Stimulated activated CD4-positive, alpha-beta T cell treated with anti-CD3 and anti-CD28 coated beads, Interleukin-1b, Interleukin-23, amount 100 ng/mL, for 1 hour (primary cell): ENCODE results near the gene VIPR1.

Experiments
- DNase-seq, 2 donors: peaks; one replicate each; pipeline ENCODE4 v3.0.0-alpha.2; 2020; ENCODE audit warnings: low read depth in 2 of 2

The VIPR1 gene

GRCh38 chr3:42510325-42510724 is 7.9 kb downstream of the VIPR1 start:
- no peak for DNase-seq

GRCh38 chr3:42511201-42511600 is 8.8 kb downstream of the VIPR1 start:
- no peak for DNase-seq

GRCh38 chr3:42511736-42512135 is 9.3 kb downstream of the VIPR1 start:
- DNase-seq: no peak

- no peak for DNase-seq
Measured at GRCh38 chr3:42513121-42513520, 10.7 kb downstream of the VIPR1 start.

GRCh38 chr3:42513521-42513920 is 11.1 kb downstream of the VIPR1 start:
- DNase-seq: no peak

- DNase-seq: no peak
Measured at GRCh38 chr3:42514876-42515275, 12.4 kb downstream of the VIPR1 start.

- no peak for DNase-seq
Measured at GRCh38 chr3:42515391-42515916, 13.0 kb downstream of the VIPR1 start.

- DNase-seq: no peak
Measured at GRCh38 chr3:42515976-42516375, 13.5 kb downstream of the VIPR1 start.

- DNase-seq: no peak
Measured at GRCh38 chr3:42516443-42516842, 14.0 kb downstream of the VIPR1 start.

GRCh38 chr3:42517117-42517516 is 14.7 kb downstream of the VIPR1 start:
- DNase-seq: no peak

GRCh38 chr3:42518800-42519567 is 16.5 kb downstream of the VIPR1 start:
- DNase-seq: no peak

- no peak for DNase-seq
Measured at GRCh38 chr3:42519568-42519962, 17.1 kb downstream of the VIPR1 start.

GRCh38 chr3:42520336-42520735 is 17.9 kb downstream of the VIPR1 start:
- DNase-seq: no peak

GRCh38 chr3:42520906-42521305 is 18.5 kb downstream of the VIPR1 start:
- no peak for DNase-seq

GRCh38 chr3:42524751-42525150 is 22.3 kb downstream of the VIPR1 start:
- DNase-seq: no peak

- DNase-seq: no peak
Measured at GRCh38 chr3:42525212-42525611, 22.8 kb downstream of the VIPR1 start.

GRCh38 chr3:42525736-42526345 is 23.4 kb downstream of the VIPR1 start:
- no peak for DNase-seq

- no peak for DNase-seq
Measured at GRCh38 chr3:42526616-42527367, 24.3 kb downstream of the VIPR1 start.

GRCh38 chr3:42527368-42527917 is 25.0 kb downstream of the VIPR1 start:
- DNase-seq: no peak

GRCh38 chr3:42529468-42529867 is 27.0 kb downstream of the VIPR1 start:
- DNase-seq: no peak

- DNase-seq: no peak
Measured at GRCh38 chr3:42530073-42530472, 27.6 kb downstream of the VIPR1 start.

GRCh38 chr3:42531470-42531869 is 29.0 kb downstream of the VIPR1 start:
- DNase-seq: no peak
